Keratinocyte (primary cell): ENCODE results near the gene LUC7L3.

ENCODE experiments used
- CTCF ChIP-seq, 3 experiments: IDR thresholded peaks in 1 of 3; conservative IDR thresholded peaks in 1 of 3; optimal IDR thresholded peaks in 1 of 3; 2 replicates in 2 of 3; 3 replicates in 1 of 3; pipeline versions ENCODE3 to v1.5.1; 2011; ENCODE audit warnings: low read length in 3 of 3, mild to moderate bottlenecking in 3 of 3, moderate library complexity in 2 of 3, control low read depth in 1 of 3, inconsistent platforms in 1 of 3; ENCODE audit not compliant: insufficient read depth in 2 of 3; ENCODE audit errors: extremely low read depth in 1 of 3
- EZH2 ChIP-seq: IDR thresholded peaks from one replicate; pipeline ENCODE4 v1.6.1; 2012; ENCODE audit warnings: inconsistent platforms, mild to moderate bottlenecking, low read length, moderate library complexity

DNA sequence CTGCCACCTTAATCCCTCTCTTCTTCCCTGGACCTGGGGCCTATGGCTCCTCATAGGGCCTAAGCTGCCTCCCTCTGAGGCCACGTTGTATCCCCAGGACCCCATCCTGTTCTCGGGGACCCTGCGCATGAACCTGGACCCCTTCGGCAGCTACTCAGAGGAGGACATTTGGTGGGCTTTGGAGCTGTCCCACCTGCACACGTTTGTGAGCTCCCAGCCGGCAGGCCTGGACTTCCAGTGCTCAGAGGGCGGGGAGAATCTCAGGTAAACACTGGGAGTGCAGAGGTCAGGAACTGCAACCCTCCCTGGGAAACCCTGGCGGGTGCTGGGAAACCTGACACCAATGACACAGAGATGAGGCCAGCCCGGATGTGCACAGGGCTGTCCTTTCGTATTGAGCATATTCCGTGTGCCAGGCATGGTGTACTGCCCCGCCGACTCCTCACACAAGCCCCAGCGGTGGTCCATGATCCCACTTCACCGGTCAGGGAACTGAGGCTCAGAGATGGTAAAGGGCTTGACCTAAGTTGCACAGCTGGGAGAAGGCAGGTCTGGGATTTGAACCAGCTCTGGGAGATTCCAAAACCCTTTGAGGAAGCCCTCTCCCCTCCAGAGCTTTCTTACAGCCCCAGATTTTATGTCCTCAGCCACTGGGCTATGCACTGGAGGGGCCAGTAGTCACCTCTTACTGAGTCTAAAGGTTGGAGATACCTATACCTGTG, 34.6 kb upstream of the LUC7L3 start:
- no peak for TF ChIP-seq CTCF (optimal IDR thresholded peaks at IDR 0.05 in 1 of 3, IDR thresholded peaks at IDR 0.05 in 1 of 3, conservative IDR thresholded peaks at IDR 0.05 in 1 of 3; ENCODE audit: extremely low read depth in 1 of 3, insufficient read depth in 2 of 3, low read length in 3 of 3)
- no peak for TF ChIP-seq EZH2
